A549 (cell line): ENCODE results near the gene CLIC5.

Experiments
- BHLHE40 ChIP-seq: IDR thresholded peaks from 2 replicates; pipeline ENCODE4 v1.6.1; 2012; ENCODE audit warnings: low read depth, low read length, inconsistent platforms
- E2F6 ChIP-seq: IDR thresholded peaks from 2 replicates; pipeline ENCODE4 v1.6.1; 2012; ENCODE audit warnings: low read depth, borderline replicate concordance
- EP300 ChIP-seq, 2 experiments: fragments of >200 bp; sonication (Bioruptor Twin); formaldehyde crosslinking; IDR thresholded peaks; 2 replicates in 1 of 2; 3 replicates in 1 of 2; pipeline ENCODE4 v1.6.1; 2016 to 2017
- HDAC2 ChIP-seq: fragments of 200-600 bp; sonication (generic); IDR thresholded peaks from 2 replicates; pipeline ENCODE4 v1.6.1; 2016
- JUN ChIP-seq, 2 experiments: fragments of >200 bp; sonication (Bioruptor Twin); formaldehyde crosslinking; IDR thresholded peaks; 2 replicates in 1 of 2; 3 replicates in 1 of 2; pipeline ENCODE4 v1.6.1; 2016 to 2017
- JUNB ChIP-seq: fragments of >200 bp; sonication (Bioruptor Twin); formaldehyde crosslinking; IDR thresholded peaks from 2 replicates; pipeline ENCODE4 v1.6.1; 2016
- MAX ChIP-seq: IDR thresholded peaks from 2 replicates; pipeline ENCODE4 v1.6.1; 2012
- MYC ChIP-seq: IDR thresholded peaks from 2 replicates; pipeline ENCODE4 v1.6.1; 2012; ENCODE audit warnings: mild to moderate bottlenecking, inconsistent platforms, low read length, improper control_type of control experiment, borderline replicate concordance
- NR3C1 ChIP-seq: fragments of >200 bp; sonication (Bioruptor Twin); formaldehyde crosslinking; IDR thresholded peaks from 3 replicates; pipeline ENCODE4 v1.6.1; 2017
- POLR2A ChIP-seq: IDR thresholded peaks from 2 replicates; pipeline ENCODE4 v1.6.1; 2012; ENCODE audit warnings: mild to moderate bottlenecking, low read length
- POLR2AphosphoS2 ChIP-seq: conservative IDR thresholded peaks from 2 replicates; pipeline ENCODE4 v1.6.1; 2012; ENCODE audit warnings: low read length, improper control_type of control experiment, inconsistent platforms
- TF ChIP-seq, protein P1 (sequence below): fragments of >200 bp; sonication (Bioruptor Twin); formaldehyde crosslinking; IDR thresholded peaks from 3 replicates; pipeline ENCODE4 v1.5.1; 2016
- TF ChIP-seq, protein P2 (sequence below): IDR thresholded peaks from 2 replicates; pipeline ENCODE4 v1.6.1; 2012

GRCh38 chr6:46058951-46059350 is 43.3 kb upstream of the CLIC5 start:
- TF ChIP-seq HDAC2: no peak
- TF ChIP-seq EP300 (IDR thresholded peaks at IDR 0.05): no peak
- no peak for TF ChIP-seq POLR2AphosphoS2
- TF ChIP-seq, protein P1, sequence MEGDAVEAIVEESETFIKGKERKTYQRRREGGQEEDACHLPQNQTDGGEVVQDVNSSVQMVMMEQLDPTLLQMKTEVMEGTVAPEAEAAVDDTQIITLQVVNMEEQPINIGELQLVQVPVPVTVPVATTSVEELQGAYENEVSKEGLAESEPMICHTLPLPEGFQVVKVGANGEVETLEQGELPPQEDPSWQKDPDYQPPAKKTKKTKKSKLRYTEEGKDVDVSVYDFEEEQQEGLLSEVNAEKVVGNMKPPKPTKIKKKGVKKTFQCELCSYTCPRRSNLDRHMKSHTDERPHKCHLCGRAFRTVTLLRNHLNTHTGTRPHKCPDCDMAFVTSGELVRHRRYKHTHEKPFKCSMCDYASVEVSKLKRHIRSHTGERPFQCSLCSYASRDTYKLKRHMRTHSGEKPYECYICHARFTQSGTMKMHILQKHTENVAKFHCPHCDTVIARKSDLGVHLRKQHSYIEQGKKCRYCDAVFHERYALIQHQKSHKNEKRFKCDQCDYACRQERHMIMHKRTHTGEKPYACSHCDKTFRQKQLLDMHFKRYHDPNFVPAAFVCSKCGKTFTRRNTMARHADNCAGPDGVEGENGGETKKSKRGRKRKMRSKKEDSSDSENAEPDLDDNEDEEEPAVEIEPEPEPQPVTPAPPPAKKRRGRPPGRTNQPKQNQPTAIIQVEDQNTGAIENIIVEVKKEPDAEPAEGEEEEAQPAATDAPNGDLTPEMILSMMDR: no peak
- TF ChIP-seq MYC: no peak
- TF ChIP-seq JUN (IDR thresholded peaks at IDR 0.05): no peak
- TF ChIP-seq E2F6: no peak
- no peak for TF ChIP-seq BHLHE40
- TF ChIP-seq, protein P2, sequence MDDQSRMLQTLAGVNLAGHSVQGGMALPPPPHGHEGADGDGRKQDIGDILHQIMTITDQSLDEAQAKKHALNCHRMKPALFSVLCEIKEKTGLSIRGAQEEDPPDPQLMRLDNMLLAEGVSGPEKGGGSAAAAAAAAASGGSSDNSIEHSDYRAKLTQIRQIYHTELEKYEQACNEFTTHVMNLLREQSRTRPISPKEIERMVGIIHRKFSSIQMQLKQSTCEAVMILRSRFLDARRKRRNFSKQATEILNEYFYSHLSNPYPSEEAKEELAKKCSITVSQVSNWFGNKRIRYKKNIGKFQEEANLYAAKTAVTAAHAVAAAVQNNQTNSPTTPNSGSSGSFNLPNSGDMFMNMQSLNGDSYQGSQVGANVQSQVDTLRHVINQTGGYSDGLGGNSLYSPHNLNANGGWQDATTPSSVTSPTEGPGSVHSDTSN: no peak
- no peak for TF ChIP-seq NR3C1
- no peak for TF ChIP-seq MAX
- TF ChIP-seq POLR2A: no peak
- no peak for TF ChIP-seq JUNB
